Stimulated activated CD4-positive, alpha-beta T cell treated with anti-CD3 and anti-CD28 coated beads, Interleukin-2, amount 100 ng/mL, for 48 hours (primary cell): ENCODE measurements around the gene IBA57.

ENCODE experiments used
- DNase-seq, 2 donors: peaks; one replicate each; pipeline ENCODE4 v3.0.0-alpha.2; 2020

Gene IBA57

GRCh38 chr1:228157729-228158126 is 7.9 kb upstream of the IBA57 start:
- DNase-seq: no peak

- no peak for DNase-seq
These were observed 7.2 kb upstream of the IBA57 start for GRCh38 chr1:228158151-228159007.

GRCh38 chr1:228159008-228159665 is 6.5 kb upstream of the IBA57 start:
- DNase-seq: no peak

- no peak for DNase-seq
These were observed 5.3 kb upstream of the IBA57 start for GRCh38 chr1:228160201-228160761.

GRCh38 chr1:228161362-228161761 is 4.2 kb upstream of the IBA57 start:
- no peak for DNase-seq

GRCh38 chr1:228161866-228162265 is 3.7 kb upstream of the IBA57 start:
- DNase-seq: no peak

- DNase-seq: no peak
These were observed 3.2 kb upstream of the IBA57 start for GRCh38 chr1:228162286-228163006.

- DNase-seq: no peak
These were observed 2.4 kb upstream of the IBA57 start for GRCh38 chr1:228163007-228163753.

GRCh38 chr1:228163776-228164519 is 1.7 kb upstream of the IBA57 start:
- DNase-seq: no peak

GRCh38 chr1:228164561-228165371 is 838 bp upstream of the IBA57 start:
- no peak for DNase-seq

GRCh38 chr1:228166170-228166936 is 749 bp downstream of the IBA57 start:
- DNase-seq: peak; percentile 35 to 36

- DNase-seq: no peak
These were observed 3.1 kb downstream of the IBA57 start for GRCh38 chr1:228168563-228169270.

- DNase-seq: no peak
These were observed 3.7 kb downstream of the IBA57 start for GRCh38 chr1:228169345-228169744.

- no peak for DNase-seq
These were observed 5.1 kb downstream of the IBA57 start for GRCh38 chr1:228170666-228171065.

GRCh38 chr1:228171221-228171891 is 5.8 kb downstream of the IBA57 start:
- DNase-seq: no peak

- no peak for DNase-seq
These were observed 7.3 kb downstream of the IBA57 start for GRCh38 chr1:228172591-228173527.
